SHP77 (cell line): ENCODE measurements around the gene IRF2.
A peak's percentile ranks its signal among the peaks of the same experiment; 100 is the strongest.

ENCODE experiments used
- DNase-seq, 2 experiments: peaks; one replicate each; lab custom pipeline; 2025; lab: John Stamatoyannopoulos, UW

IRF2 gene

DNA sequence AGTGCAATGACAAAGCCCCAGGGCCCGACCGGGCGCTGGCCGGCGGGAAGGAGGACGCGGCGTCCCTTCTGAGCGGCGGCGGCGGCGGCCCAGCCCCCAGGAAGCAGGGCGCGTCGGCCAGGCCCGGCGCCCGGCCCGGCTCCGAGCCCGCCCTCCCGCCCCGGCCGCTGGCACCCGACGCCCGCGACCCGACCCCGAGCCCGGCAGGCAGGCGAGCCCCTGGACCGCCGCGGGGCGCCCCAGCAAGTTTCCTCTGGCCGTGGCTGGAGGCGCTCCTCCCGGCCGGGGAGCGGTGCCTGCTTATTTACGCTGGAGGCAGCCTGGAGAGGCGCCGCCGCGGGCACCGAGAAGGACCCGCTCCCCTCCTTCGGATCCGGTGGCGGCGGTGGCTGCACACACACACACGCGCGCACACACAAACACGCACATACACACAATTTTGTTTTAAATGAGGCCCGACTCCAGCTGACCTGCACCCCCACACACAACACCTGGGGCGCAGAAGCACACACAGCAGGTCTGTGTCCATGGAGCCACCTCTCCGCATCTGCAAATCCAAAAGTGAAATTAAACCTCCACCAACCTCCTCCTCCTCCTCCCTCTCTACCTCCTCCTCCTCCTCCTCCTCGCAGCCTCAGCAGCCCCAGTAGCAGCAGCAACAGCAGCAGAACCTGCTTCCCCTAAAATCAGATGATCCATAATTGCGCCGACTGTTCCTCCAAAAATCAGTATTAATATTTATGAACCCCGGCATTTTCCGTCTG is 669 bp downstream of the IRF2 start:
- no peak for DNase-seq

DNA sequence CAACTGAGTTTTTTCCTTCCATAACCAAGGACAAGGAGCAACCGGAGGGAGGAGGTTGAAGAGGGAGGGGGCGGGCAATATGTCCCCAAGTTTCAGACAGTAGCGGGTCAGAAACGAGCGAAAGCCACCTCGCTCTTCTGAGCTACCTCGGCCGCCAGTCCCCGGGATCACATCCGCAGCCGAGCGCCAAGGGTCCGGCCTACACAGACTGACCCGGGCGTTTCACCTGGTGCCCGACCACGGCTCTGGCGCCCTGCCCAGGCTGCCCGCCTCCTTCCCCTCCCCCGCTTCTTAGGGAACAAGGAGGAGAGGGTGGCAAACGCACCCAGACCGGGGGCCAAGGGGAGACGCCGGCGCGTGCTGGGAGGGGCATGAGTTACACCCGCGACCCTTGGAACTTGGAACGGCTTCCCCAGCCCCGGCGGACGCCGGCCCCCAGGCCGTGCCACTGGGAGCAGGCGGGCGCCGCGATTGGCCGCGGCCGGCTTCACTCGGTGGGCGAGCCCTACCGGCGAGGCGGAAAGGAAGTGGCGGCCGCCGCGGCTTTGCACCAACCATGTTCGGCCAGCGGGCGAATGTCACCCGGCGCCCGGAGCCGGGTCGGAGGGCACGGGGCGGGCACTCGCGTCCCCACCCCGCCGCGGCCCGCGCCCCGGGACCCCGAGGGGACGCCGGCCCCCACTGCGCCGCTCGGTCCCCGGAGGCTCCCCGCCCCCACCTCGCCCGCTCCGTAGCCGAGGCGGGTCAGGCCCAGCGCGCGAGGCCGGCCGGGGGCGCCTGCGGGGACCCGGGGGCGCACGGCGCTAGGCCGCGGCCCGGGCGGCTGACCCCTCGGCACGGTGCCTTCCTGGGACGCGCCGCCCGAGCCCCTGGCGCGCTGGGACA is 1.5 kb downstream of the IRF2 start:
- peak; percentile 27 to 56 for DNase-seq

- no peak for DNase-seq
Measured at GRCh38 chr4:184471881-184472613, 2.3 kb downstream of the IRF2 start.

GRCh38 chr4:184470785-184471110 is 3.6 kb downstream of the IRF2 start:
- no peak for DNase-seq

DNA sequence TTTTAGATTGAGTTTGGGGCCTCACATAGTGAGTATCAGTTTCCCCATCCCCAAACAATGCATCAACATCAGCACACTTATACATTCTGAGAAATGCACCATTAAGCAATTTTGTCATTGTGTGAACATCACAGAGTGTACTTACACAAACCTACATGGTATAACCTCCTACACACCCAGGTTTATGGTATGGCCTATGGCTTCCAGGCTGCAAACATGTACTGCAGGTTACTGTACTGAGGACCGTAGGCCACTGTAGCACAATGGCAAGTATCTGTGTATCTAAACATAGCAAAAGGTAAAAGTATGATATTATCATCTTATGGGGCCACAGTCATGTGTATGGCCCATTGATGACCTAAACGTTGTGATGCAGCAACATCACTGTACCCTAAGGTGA is 7.7 kb downstream of the IRF2 start:
- no peak for DNase-seq

DNA sequence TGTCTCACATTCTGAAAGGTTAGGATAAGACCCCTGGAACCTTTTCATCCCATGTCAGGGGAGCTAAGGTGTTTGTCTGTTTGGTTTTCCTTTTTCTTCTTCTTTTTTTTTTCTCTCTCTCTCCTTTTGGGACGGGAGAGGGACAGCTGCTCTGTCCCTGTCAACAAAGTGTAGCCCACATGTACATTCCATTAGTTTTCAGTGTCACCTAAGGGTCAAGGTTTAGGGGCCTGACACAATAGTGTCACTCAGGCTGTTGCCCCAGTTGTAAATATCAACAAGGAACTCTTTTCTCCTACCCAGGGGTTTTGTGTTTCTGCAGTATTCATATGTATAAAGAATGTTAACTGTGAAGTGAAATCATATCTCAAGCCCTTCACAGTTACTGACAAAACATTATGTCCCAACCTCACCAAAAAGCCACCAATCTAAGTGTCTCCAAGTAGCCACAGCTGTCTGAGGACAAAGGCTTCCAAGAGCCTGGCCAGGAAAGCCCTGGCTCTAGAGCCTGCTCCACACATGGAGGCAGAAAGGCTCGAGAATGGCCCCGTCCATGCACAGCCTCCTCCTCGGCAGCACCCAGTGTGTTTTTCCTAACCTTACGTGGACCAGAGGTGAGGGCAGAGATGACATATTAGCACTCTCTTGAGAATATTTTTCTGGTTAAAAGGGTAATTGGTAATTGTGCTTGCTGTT is 9.4 kb downstream of the IRF2 start:
- DNase-seq, result no peak

- DNase-seq, result no peak
Measured at GRCh38 chr4:184463856-184464255, 10.5 kb downstream of the IRF2 start.

DNA sequence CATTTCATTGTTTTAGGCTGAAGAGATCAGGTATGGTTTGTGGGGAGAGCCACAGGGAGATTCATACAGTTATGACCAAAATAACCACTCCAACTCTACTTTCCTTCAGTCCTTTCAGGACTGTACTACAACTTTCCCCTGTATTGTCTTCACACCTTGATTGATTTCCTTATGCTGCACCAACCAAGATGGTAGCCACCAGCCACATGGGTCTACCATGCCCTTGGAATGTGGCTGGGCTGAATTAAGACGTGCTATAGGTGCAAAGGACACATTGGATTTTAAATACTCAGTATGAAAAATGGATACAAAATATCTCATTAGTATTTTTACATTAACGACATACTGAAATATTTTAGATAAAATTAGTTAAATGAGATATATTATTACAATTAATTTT is 11.2 kb downstream of the IRF2 start:
- no peak for DNase-seq

- no peak for DNase-seq
Measured at GRCh38 chr4:184462724-184463123, 11.6 kb downstream of the IRF2 start.

DNA sequence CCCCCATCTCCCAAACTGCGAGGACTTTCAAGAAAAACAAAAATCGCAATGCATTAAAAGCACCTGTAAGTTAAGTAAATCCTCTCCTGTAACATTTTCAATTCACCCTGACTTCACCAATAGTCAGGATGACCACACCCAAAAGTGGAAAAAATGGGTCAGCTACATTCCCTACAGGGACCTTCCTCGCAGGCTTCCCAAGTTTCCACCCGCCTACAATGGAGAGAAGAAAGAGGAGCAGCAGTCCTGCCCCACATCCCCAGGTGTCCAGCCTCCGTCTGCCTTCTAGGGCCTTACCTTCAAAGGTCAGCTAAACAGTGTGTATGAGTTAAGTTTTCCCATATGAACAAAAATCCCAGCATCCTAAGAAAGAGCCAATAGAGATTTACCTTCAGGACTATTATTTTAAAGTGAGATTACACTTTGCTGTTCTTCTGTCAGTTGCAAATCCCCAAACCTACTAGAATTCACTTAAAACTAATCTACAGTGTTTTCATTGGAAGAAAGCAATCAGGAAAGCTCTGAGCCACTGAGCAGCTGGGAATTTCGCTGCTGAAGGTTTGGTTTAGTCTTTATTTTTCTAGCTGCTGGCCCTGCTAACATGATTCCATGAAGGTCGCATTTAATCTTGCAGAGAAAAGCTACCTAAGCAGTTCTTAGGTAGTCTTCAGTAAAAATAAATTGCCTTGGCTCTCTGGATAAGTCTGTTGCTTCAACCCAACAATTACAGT is 12.5 kb downstream of the IRF2 start:
- DNase-seq, result no peak

- DNase-seq, result no peak
Measured at GRCh38 chr4:184460499-184461285, 13.7 kb downstream of the IRF2 start.

GRCh38 chr4:184459413-184459812 is 14.9 kb downstream of the IRF2 start:
- no peak for DNase-seq

DNA sequence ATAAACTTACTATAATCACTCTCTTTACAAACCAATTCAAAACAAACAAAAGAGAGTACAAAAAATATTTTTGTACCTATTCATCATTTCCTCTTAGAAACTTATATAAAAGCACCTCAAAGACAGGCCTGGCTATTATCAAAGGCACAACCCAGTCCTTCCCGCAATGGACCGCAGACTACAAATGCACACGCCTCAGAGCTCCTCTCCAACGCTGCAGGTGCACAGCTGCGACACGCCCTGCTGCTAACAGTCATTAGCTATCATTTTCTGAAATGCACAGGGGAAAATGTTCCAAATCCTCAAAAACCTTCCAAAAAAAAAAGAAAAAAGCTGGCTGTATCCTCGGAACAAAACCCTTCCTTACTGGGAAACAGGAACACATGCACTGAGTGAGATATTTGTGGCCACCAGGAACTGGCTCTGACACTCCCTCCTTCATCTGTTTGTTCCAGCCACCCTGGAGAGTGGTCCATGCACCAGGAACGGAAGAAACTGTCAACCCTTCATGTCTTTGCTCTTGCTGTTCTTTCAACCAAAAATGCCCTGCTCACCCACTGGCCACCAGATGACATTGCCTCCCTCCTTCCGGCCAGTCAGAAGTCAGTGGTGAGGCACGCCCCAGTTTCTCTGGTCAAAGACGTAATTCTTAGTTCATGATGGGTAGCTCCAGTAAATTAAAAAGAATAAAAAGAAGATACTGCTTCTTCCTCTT is 16.7 kb downstream of the IRF2 start:
- DNase-seq, result no peak

GRCh38 chr4:184456337-184456736 is 18.0 kb downstream of the IRF2 start:
- no peak for DNase-seq

- no peak for DNase-seq
Measured at GRCh38 chr4:184455299-184455698, 19.1 kb downstream of the IRF2 start.

DNA sequence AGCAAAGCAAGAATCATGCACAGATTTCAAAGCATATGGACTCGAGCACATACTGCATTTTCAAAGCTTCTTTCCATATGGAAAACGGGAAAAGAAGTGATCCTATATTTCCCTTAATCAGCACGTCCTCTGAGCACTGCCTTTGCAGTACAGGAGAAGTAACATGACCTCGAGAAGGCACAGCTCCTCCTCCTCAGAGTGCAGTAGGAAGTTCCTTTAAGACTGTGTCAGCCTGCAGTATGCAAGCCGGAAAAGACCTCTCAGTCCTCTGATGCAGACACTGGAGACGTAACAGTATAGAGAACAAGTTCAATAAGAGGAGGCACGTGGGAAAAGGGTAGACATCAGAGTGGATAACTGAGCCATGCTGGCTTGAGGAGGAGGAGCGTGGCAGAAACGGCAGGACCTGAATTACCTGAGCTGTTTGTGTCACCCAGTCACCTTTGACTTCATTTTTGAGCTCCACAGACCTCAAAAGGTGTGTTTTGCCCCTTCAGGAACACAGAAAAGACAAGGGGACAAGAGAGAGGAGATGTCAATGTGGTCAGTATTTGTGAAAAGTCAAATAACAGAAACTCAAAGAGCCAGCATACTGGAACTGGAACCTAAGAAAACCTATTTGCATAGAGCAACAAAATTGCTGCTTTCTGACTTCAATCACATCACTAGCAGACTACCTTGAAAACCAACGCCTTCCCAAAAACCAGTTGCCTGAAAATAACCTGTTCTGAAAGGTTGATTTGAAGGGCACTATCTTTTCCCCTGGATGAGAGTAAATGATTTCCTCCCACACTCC is 20.8 kb downstream of the IRF2 start:
- DNase-seq, result no peak

DNA sequence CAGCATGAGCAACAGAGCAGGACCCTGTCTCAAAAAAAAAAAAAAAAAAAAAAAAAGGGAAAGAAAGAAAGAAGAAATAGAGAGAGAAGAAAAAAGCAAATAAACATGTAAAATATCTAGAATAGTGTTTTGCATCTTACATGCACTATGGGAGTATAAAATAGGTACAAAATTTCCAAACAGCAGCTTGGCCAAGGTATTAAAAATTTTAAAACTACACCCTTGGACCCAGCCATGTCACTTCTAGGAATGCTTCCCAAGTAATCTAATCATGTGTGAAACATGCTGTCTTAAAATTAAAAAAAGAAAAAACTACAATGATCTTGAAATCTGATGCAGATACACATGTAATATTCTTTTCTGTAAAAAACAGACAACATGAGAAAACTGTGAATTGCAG is 21.6 kb downstream of the IRF2 start:
- no peak for DNase-seq

DNA sequence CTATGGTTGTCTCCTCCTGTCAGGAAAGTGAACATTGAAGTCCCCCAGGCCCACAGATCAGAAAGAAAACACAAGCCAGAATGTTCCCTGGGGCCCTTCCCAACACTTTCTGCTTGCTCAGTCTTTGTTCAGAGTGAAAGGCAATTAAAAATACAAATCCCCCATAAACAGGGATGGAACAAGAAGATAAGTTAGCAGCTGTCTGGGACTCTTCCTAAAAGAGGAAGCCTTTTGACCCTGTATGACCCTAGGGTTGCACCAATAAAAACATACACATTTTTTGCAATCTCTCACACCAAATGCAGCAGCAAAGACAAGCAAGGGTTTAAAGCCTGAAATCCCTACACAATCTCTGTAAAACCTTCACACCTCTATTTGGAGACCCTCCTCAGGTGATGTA is 22.6 kb downstream of the IRF2 start:
- no peak for DNase-seq
